Mucosa of stomach (tissue), 1 donor: ENCODE results near the gene JARID2.

ENCODE experiments used
- H3K27me3 ChIP-seq: one replicate; pipeline ENCODE4 v1.7.0; 2013; ENCODE audit warnings: mild to moderate bottlenecking, low read length; ENCODE audit not compliant: control insufficient read depth, insufficient read depth
- H3K36me3 ChIP-seq: one replicate; pipeline ENCODE4 v1.7.0; 2013; ENCODE audit warnings: low read length; ENCODE audit not compliant: control insufficient read depth, insufficient read depth
- H3K4me1 ChIP-seq: one replicate; pipeline ENCODE4 v1.7.0; 2013; ENCODE audit warnings: mild to moderate bottlenecking, low read length; ENCODE audit not compliant: control insufficient read depth, insufficient read depth
- H3K4me3 ChIP-seq: one replicate; pipeline ENCODE4 v1.7.0; 2013; ENCODE audit warnings: low read length
- H3K9ac ChIP-seq: one replicate; pipeline ENCODE4 v1.7.0; 2013; ENCODE audit warnings: mild to moderate bottlenecking, low read length, moderate library complexity
- H3K9me3 ChIP-seq: one replicate; pipeline ENCODE4 v1.7.0; 2013; ENCODE audit warnings: mild to moderate bottlenecking, low read length, moderate library complexity; ENCODE audit not compliant: control insufficient read depth
- donor health status: Pancreatic carcinoma.

Gene JARID2

DNA sequence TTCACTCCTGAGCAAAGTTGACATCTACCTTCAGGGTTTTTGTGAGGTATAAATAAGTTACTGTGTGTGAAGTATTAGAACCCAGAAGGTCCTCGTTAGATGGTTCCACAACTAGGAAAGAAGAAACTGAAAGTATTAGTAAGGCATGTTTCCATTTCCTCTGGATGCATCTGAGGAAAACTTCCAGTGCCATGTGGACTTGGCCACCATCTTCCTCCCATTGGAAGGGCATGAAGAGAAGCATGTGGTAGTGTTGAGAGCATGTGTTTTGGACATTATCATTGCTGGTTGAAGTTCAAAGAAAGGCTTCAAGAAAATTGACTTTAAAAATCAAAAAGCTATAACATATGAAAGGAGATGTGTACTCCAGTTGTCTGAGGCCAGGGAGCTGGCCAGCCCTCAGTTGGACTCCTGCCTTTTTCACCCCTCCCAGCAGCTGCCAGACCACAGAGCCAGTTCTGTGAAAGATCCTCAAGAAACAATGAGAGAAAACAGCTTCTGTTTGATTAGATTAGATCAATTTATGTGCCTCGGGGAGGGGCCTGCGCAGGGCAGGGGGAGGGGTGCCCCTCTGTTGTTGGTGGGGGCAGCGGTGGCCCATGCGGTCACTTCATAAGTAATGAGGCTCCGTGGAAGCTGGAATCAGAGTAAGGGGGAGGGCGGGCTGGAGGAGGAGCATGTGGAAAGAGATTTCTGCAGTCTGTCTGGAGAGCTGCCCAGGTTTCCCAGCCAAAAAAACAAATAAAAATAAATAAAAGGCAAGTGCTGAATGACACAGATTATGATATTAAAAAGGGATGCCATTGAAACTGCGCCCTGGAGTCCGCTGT lies 154.0 kb downstream of the JARID2 start:
- Histone ChIP-seq H3K9me3 (no peaks in the 10 kb centered on the region), H3K36me3 (no peaks in the 10 kb centered on the region), H3K27me3 (no peaks in the 10 kb centered on the region), H3K4me3 (no peak overlapping the region), H3K9ac (no peak overlapping the region), H3K4me1 (peaks cover 32% of the 10 kb centered on the region)

DNA sequence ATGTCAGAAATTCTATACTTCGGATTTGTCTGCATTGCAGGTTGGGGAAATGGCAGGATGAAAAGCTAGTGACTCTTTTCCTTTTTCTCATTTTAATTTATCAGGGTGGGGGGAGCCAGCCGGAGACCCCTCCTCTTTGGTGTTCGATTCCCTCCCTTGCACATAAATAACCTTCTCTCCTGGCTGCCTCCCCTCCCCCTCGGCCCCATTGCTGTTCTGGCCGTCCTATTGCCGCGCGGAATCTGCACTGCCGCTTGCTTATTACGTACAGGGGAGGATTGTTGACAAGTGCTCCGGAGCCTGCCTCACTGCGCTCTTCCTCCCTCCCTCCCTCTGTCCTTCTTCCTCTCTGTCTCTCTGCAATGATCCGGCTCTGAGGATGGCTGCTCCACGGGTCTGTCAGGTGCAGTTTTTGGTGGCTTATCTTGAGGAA lies 154.7 kb downstream of the JARID2 start:
- Histone ChIP-seq H3K27me3 (no peaks in the 10 kb centered on the region), H3K9me3 (no peaks in the 10 kb centered on the region), H3K4me1 (peaks cover 32% of the 10 kb centered on the region), H3K9ac (no peak overlapping the region), H3K4me3 (no peak overlapping the region), H3K36me3 (no peaks in the 10 kb centered on the region)

DNA sequence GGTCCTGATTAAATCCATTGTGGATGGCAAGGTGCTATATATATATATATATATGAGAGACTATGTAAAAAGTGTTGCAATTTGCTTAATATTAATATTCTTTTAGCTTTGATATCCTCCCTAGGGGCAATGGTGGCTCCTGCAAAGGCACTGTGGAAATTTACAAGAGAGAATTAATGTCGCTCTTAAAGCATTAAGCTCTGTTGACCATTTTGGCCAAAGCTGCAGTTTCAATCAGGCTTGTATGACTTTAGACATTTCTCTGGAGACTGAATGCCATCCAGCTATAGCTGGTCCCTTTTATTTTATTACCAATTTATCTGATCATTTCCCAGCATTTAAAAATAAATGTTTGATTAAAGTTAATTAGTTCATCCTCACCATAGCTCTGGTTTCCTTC lies 155.3 kb downstream of the JARID2 start:
- Histone ChIP-seq H3K27me3 (no peaks in the 10 kb centered on the region), H3K9ac (no peak overlapping the region), H3K36me3 (no peaks in the 10 kb centered on the region), H3K4me1 (peaks cover 32% of the 10 kb centered on the region), H3K4me3 (no peak overlapping the region), H3K9me3 (no peaks in the 10 kb centered on the region)

DNA sequence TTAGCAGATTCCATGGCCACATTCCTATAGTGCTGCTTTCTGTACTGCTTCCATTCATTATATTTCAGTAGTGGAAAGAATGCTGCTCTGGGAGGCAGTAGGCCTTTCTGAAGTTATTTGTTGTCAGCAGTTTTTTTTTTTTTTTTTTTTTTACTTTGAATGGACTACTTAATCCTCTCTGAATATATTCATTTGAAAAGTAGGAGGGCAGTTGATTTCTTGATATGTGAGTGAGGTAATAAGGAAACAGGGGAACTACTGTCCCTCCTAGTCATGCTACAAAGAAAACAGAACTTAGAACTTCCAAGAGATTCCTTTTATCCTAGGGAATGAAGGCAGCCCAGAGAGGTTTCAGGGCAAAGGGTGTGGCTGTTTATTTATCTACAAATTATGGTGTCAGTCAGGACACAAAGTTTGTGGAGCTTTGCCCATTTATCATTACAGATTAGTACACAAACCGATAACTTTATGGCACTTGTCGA lies 155.9 kb downstream of the JARID2 start:
- H3K4me1 ChIP-seq = peaks cover 32% of the 10 kb centered on the region

DNA sequence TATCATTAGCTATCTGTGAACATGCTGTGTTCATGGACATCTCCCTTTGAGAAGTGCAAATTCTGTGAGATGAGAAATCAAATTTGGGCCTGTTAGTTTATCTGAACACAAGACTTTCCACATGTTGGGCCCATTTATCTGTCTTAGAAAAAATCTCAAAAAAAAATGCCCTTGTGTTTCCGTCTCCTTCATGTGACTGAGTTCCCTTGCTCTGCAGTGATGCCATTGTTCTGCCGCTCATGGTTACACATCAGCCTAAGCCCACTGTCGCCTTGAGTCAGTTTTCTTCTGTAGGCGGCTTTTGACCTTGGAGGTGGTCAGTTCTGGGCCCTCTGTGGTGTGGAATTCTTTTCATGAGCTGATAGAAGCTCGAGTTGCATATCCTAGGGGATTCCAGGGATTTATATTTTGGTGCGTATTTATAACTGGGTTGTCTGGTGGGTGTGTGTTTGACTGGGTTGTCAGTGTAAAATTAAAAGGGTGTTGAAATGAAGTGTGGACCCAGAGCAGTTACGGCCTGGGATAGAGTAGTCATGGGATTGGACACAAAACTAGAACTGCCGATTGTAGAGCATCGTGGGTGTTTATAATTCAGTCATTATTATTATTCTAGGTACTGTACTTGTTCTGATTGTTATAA lies 156.7 kb downstream of the JARID2 start:
- no peak overlapping the region for H3K4me3 ChIP-seq
- H3K36me3 ChIP-seq = no peaks in the 10 kb centered on the region
- peaks cover 32% of the 10 kb centered on the region for H3K4me1 ChIP-seq
- H3K9ac ChIP-seq = no peak overlapping the region
- H3K27me3 ChIP-seq = no peaks in the 10 kb centered on the region
- no peaks in the 10 kb centered on the region for H3K9me3 ChIP-seq

More for the DNA sequence above, 155.9 kb downstream of the JARID2 start:
- Histone ChIP-seq H3K9ac (no peak overlapping the region), H3K4me3 (no peak overlapping the region), H3K9me3 (no peaks in the 10 kb centered on the region), H3K36me3 (no peaks in the 10 kb centered on the region), H3K27me3 (no peaks in the 10 kb centered on the region)

DNA sequence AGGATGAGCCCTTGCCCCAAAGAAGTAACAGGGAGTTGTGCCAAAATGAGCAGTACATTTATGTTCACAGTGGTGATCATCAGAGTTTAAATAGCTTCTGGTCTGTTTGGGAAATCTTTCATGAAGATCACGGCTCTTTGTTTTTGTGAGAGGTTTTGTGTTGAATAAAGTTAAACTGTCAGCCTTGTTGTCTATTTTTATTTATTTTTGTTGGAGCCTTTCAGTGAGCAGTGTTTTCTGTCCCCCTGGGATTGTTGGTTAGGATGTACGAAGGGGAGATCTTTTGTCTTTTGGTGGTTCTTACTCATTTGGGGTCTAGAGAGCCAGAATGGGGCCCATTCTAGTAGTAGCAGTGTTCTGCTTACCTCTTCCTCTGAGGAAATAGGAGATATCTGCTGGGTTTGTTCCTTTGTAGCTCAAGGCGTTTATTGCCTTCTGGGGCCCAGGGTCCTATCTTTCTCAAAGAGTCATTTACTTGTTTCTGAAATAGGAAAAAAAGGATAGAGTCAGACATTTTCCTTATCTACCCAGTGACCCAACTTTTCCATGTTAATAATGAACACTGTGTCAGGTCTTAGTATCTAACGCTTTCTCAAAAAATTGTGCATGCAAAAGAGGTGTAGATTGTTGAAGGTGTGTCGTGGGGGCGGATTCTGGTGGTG lies 157.4 kb downstream of the JARID2 start:
- H3K27me3 ChIP-seq = no peaks in the 10 kb centered on the region
- H3K4me3 ChIP-seq = no peak overlapping the region
- H3K9me3 ChIP-seq = no peaks in the 10 kb centered on the region
- no peaks in the 10 kb centered on the region for H3K36me3 ChIP-seq
- peaks cover 32% of the 10 kb centered on the region for H3K4me1 ChIP-seq
- H3K9ac ChIP-seq = no peak overlapping the region

DNA sequence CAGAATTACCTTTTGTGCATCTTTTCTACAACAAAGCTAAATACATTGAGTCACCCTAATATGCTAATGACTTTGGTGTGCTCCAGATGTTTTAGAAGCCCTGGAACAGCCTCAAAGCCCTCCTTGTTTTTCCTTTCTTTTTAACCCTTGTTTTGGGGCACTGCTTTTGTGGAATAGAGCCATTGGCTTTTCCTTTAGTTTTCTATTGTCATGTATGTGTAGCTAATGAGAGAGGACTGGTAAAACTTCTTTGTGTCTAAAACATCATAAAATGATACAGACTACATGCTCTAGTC lies 158.8 kb downstream of the JARID2 start:
- peaks cover 24% of the 10 kb centered on the region for H3K4me1 ChIP-seq
- H3K4me3 ChIP-seq = no peak overlapping the region

DNA sequence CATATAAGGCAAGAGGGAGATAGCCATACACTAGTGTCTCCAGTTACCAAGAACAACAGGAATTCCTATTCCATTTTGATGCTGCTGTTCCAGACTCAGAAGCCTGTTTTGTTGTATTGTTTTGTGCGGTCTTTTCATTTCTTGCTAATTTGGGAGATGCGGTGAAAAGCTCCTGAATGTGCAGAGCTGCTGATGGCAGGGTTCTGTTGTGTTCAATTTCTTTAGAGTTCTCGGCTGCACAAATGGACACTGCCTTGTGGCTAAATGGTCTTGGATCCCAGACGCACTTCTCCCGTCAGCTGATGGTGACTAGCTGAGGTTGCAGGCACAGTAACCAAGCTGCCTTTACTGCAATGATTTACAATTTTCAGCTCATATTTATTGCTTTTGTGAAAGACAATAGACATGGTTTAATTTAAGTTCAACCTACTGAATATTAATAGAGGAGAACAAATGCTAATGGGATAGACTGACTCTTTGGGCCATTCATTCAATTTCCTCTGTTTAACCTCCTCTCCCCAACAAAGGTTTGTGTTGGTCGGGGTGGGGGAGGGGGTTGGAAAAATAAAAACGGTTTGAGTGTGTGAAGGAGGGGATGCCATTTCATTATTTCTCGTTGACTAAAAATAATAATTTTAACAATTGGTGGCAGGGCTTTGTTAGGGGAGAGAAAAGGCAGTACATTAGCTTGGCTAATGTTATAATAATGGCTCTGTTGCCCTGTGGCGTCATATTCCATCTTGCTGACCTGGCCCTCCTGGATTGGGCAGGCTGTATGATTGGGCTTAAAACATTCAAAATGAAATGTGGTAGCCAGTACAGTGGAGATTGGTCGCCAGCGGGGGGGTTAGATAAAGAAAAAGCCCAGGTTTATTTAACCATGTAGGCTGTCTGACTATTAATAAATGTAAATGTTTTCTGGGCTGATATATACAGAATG lies 159.5 kb downstream of the JARID2 start:
- Histone ChIP-seq H3K27me3 (no peaks in the 10 kb centered on the region), H3K9ac (no peak overlapping the region), H3K9me3 (no peaks in the 10 kb centered on the region), H3K4me1 (peaks cover 20% of the 10 kb centered on the region), H3K36me3 (no peaks in the 10 kb centered on the region), H3K4me3 (no peak overlapping the region)

More for the DNA sequence above, 158.8 kb downstream of the JARID2 start:
- no peaks in the 10 kb centered on the region for H3K9me3 ChIP-seq
- H3K9ac ChIP-seq = no peak overlapping the region
- no peaks in the 10 kb centered on the region for H3K27me3 ChIP-seq
- no peaks in the 10 kb centered on the region for H3K36me3 ChIP-seq

DNA sequence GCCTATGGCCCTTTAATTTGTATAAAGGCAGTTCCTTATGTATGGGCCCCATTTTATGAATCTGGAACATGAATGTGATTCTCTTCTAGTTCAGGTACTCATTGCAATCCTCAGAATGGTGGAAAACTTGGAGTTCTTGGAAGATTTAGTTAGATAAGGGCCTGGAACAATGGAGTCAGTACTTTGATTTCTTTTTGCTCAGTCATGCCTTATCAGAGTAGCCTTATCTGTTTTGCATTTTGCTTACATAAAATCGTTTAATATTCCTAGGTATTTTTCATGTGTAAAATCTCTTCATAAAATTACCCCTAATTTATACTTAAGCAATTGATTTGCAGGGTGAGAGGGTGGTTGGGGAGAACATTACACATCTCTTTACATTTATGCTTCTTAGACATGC lies 160.6 kb downstream of the JARID2 start:
- no peaks in the 10 kb centered on the region for H3K9me3 ChIP-seq
- no peaks in the 10 kb centered on the region for H3K36me3 ChIP-seq
- H3K4me3 ChIP-seq = no peak overlapping the region
- no peaks in the 10 kb centered on the region for H3K27me3 ChIP-seq
- H3K4me1 ChIP-seq = peaks cover 18% of the 10 kb centered on the region
- H3K9ac ChIP-seq = no peak overlapping the region

DNA sequence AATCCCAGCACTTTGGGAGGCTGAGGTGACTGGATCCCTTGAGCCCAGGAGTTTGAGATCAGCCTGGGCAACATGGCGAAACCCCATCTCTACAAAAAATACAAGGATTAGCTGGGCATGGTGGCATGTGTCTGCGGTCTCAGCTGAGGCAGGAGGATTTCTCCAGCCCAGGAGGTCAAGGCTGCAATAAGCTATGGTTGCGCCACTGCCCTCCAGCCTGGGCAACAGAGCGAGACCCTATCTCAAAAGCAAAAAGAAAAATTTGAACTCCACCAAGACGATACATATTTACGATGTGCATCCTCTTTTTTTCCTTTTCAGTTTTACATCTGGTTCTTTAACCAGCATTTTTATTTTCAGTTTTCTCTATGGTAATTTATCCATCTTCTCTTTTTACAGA lies 162.1 kb downstream of the JARID2 start:
- H3K27me3 ChIP-seq = no peaks in the 10 kb centered on the region
- no peak overlapping the region for H3K9ac ChIP-seq
- H3K4me1 ChIP-seq = peaks cover 18% of the 10 kb centered on the region
- no peak overlapping the region for H3K4me3 ChIP-seq
- H3K9me3 ChIP-seq = no peaks in the 10 kb centered on the region
- no peaks in the 10 kb centered on the region for H3K36me3 ChIP-seq

DNA sequence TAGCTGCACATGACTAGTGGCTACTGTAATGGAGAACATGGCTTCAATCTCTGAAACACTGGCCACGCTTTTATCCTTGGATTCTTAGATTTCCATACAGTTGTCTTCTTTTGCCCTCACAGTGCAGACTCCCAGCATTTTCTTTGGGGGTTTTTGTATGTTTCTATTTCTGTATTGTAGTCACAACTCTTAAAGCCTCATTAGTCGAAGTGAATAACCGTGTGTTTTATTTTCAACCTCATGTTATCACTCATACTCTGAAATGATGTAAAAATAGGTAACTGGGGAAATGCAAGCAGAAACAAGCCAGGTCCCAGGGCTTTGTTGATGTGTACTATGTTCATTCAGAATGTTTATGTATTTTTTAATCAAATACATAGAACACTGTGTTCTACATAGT lies 162.9 kb downstream of the JARID2 start:
- H3K4me1 ChIP-seq = peaks cover 13% of the 10 kb centered on the region
- H3K9ac ChIP-seq = no peak overlapping the region
- H3K9me3 ChIP-seq = no peaks in the 10 kb centered on the region
- no peak overlapping the region for H3K4me3 ChIP-seq
- H3K27me3 ChIP-seq = no peaks in the 10 kb centered on the region
- H3K36me3 ChIP-seq = no peaks in the 10 kb centered on the region
